K562 (cell line): ENCODE results near the gene EPHA4. TPM values are rescaled to one million over a fixed set of nuclear protein-coding genes. Genes with fewer than 3 reads are reported as not detected.

Experiments
- ARID3A ChIP-seq: IDR thresholded peaks from 2 replicates; pipeline ENCODE4 v1.6.1; 2012; ENCODE audit warnings: low read depth, low read length, improper control_type of control experiment, borderline replicate concordance
- CCNT2 ChIP-seq: IDR thresholded peaks from 2 replicates; pipeline ENCODE4 v1.6.1; 2011; ENCODE audit warnings: borderline replicate concordance, low read depth, mild to moderate bottlenecking, moderate library complexity, mixed read lengths, low read length; ENCODE audit not compliant: insufficient read length; ENCODE audit errors: extremely low read depth
- E2F3 ChIP-seq: fragments of 250-450 bp; sonication (Bioruptor Pico); IDR thresholded peaks from 2 replicates; pipeline ENCODE4 v1.4.0; 2020; ENCODE audit warnings: mild to moderate bottlenecking
- FOXA3 ChIP-seq, 2 experiments: fragments of 450-650 bp in 1 of 2; sonication (generic) in 1 of 2; formaldehyde crosslinking; IDR thresholded peaks in 1 of 2; conservative IDR thresholded peaks in 1 of 2; 2 replicates each; pipeline versions ENCODE4 v1.4.0 to v1.8.0; 2020 to 2022; ENCODE audit warnings: mild to moderate bottlenecking in 2 of 2, missing genetic modification reagents in 1 of 2
- NEUROD1 ChIP-seq: fragments of 150-350 bp; IDR thresholded peaks from 2 replicates; pipeline ENCODE4 v1.6.1; 2014; ENCODE audit warnings: borderline replicate concordance, low read length, low read depth; ENCODE audit not compliant: partially characterized antibody
- TFE3 ChIP-seq: fragments of 450-650 bp; formaldehyde crosslinking; IDR thresholded peaks from 2 replicates; pipeline ENCODE4 v1.4.0; 2020; ENCODE audit warnings: mild to moderate bottlenecking, mixed read lengths
- TOE1 ChIP-seq, 2 experiments: fragments of 450-650 bp in 1 of 2; sonication (generic) in 1 of 2; formaldehyde crosslinking in 1 of 2; IDR thresholded peaks; 2 replicates each; pipeline versions ENCODE4 v1.7.1 to v1.8.0; 2016 to 2022; ENCODE audit warnings: borderline replicate concordance in 2 of 2, mild to moderate bottlenecking in 2 of 2, antibody characterized with exemption in 1 of 2, inconsistent platforms in 1 of 2, low read depth in 1 of 2, missing genetic modification reagents in 1 of 2, moderate library complexity in 1 of 2
- ZFP36 ChIP-seq: fragments of 150-350 bp; IDR thresholded peaks from 2 replicates; pipeline ENCODE4 v1.6.1; 2018; ENCODE audit warnings: low read length, low read depth; ENCODE audit not compliant: partially characterized antibody
- ZNF212 ChIP-seq: fragments of 450-650 bp; formaldehyde crosslinking; IDR thresholded peaks from 2 replicates; pipeline ENCODE4 v1.4.0; 2020; ENCODE audit warnings: mild to moderate bottlenecking
- ZNF431 ChIP-seq: sonication (generic); formaldehyde crosslinking; IDR thresholded peaks from 2 replicates; pipeline ENCODE4 v1.8.0; 2022; ENCODE audit warnings: mild to moderate bottlenecking, missing genetic modification reagents
- polyA plus RNA-seq, 8 experiments: library from polyadenylated mRNA; depleted of rRNA in 4 of 8; stranded (reverse) in 5 of 8; unstranded in 3 of 8; fragments of >200 nt; fragmentation: Nextera tagmentation in 2 of 8; fragmentation: Illumina TruSeq in 1 of 8; extraction: Ambion mirVana in 2 of 8; extraction: Trizol in 1 of 8; gene quantifications; 2 replicates each; pipeline versions ENCODE4 v1.2.1 to v1.2.3, GENCODE V29; 2011 to 2014; ENCODE audit warnings: inconsistent platforms in 1 of 8, missing spikeins in 1 of 8
- total RNA-seq, 7 experiments: library from RNA; depleted of rRNA in 6 of 7; stranded (reverse); fragments of >200 nt in 6 of 7; fragmentation: Illumina TruSeq in 2 of 7; extraction: Trizol in 2 of 7; gene quantifications; 2 replicates each; pipeline versions ENCODE4 v1.2.1 to v1.2.3, GENCODE V29; 2011 to 2021; ENCODE audit warnings: low replicate concordance in 1 of 7

Gene EPHA4
- total and polyA plus RNA-seq, 9 of the 15 experiments (the other 6 are each of a cell fraction or from before 2014, with no cell fraction given): 0.07 to 0.09 (median 0.07) TPM; not detected in 6

GRCh38 chr2:221569425-221569845, 2.7 kb downstream of the EPHA4 start (continued):
- no peak for TF ChIP-seq ARID3A
- TF ChIP-seq ZNF212 (CRISPR knock-in tag): no peak
- TF ChIP-seq TOE1 (IDR thresholded peaks at IDR 0.05; ENCODE audit: borderline replicate concordance): no peak
- no peak for TF ChIP-seq TOE1 (CRISPR knock-in tag; IDR thresholded peaks at IDR 0.05; ENCODE audit: borderline replicate concordance, low read depth)
- TF ChIP-seq ZNF431 (CRISPR knock-in tag): no peak
- no peak for TF ChIP-seq TFE3 (CRISPR knock-in tag)
- no peak for TF ChIP-seq NEUROD1
- TF ChIP-seq CCNT2: no peak
- no peak for TF ChIP-seq FOXA3 (CRISPR knock-in tag; conservative IDR thresholded peaks at IDR 0.05 in 1 of 2, IDR thresholded peaks at IDR 0.05 in 1 of 2)
- TF ChIP-seq ZFP36: no peak
- no peak for TF ChIP-seq E2F3
